Neuronal stem cell (in vitro differentiated cells): Measurements from ENCODE around the gene ACSL6.

Experiments used
- DNase-seq: peaks from one replicate; pipeline ENCODE4 v3.0.0-alpha.2; 2013; ENCODE audit warnings: low spot score
- H2AFZ ChIP-seq: one replicate; pipeline ENCODE4 v1.6.1; 2013; ENCODE audit warnings: mild to moderate bottlenecking, low read length, inconsistent platforms
- H2AK5ac ChIP-seq: 2 replicates; pipeline ENCODE4 v1.6.1; 2013; ENCODE audit warnings: low read depth, mild to moderate bottlenecking, inconsistent platforms, low read length, moderate library complexity, mixed read lengths
- H2BK120ac ChIP-seq: 2 replicates; pipeline ENCODE4 v1.6.1; 2013; ENCODE audit warnings: low read depth, mild to moderate bottlenecking, inconsistent platforms, low read length, moderate library complexity, mixed read lengths
- H2BK12ac ChIP-seq: one replicate; pipeline ENCODE4 v1.6.1; 2013; ENCODE audit warnings: low read length, inconsistent platforms
- H2BK15ac ChIP-seq: 2 replicates; pipeline ENCODE4 v1.6.1; 2013; ENCODE audit warnings: mild to moderate bottlenecking, low read length, inconsistent platforms, mixed read lengths
- H2BK5ac ChIP-seq: one replicate; pipeline ENCODE4 v1.6.1; 2013; ENCODE audit warnings: inconsistent platforms, mild to moderate bottlenecking, low read length, moderate library complexity
- H3K14ac ChIP-seq: one replicate; pipeline ENCODE4 v1.6.1; 2013; ENCODE audit warnings: low read length, inconsistent platforms
- H3K18ac ChIP-seq: 2 replicates; pipeline ENCODE4 v1.6.1; 2013; ENCODE audit warnings: low read length, inconsistent platforms
- H3K23ac ChIP-seq: 2 replicates; pipeline ENCODE4 v1.6.1; 2013; ENCODE audit warnings: low read depth, mild to moderate bottlenecking, mixed read lengths, low read length, inconsistent platforms; ENCODE audit not compliant: poor library complexity
- H3K27ac ChIP-seq: replicated peaks from 3 replicates; pipeline ENCODE4 v1.5.1; 2013; ENCODE audit warnings: low read length, inconsistent platforms
- H3K27me3 ChIP-seq, 3 experiments: 2 replicates each; pipeline ENCODE4 v1.6.1; 2013; ENCODE audit warnings: low read length in 3 of 3, mild to moderate bottlenecking in 2 of 3, inconsistent platforms in 1 of 3, low read depth in 1 of 3, mixed read lengths in 1 of 3, moderate library complexity in 1 of 3; ENCODE audit not compliant: control insufficient read depth in 3 of 3, insufficient read depth in 3 of 3
- H3K36me3 ChIP-seq, 2 donors: replicated peaks in 1 of 2; 2 replicates each; pipeline ENCODE4 v1.6.1; 2013; ENCODE audit warnings: low read length in 2 of 2; ENCODE audit not compliant: control insufficient read depth in 2 of 2, insufficient read depth in 2 of 2
- H3K4ac ChIP-seq: 2 replicates; pipeline ENCODE4 v1.6.1; 2013; ENCODE audit warnings: inconsistent platforms, mild to moderate bottlenecking, low read length, moderate library complexity
- H3K4me1 ChIP-seq, 2 donors: 1 replicate in 1 of 2; 2 replicates in 1 of 2; pipeline ENCODE4 v1.6.1; 2013; ENCODE audit warnings: low read length in 2 of 2, low read depth in 1 of 2; ENCODE audit not compliant: control insufficient read depth in 2 of 2, insufficient read depth in 1 of 2
- H3K4me2 ChIP-seq: one replicate; pipeline ENCODE4 v1.6.1; 2013; ENCODE audit warnings: mild to moderate bottlenecking, low read length, inconsistent platforms; ENCODE audit not compliant: insufficient read depth, poor library complexity, severe bottlenecking
- H3K4me3 ChIP-seq, 2 donors: 2 replicates each; pipeline ENCODE4 v1.5.1; 2013; ENCODE audit warnings: low read length in 2 of 2, mild to moderate bottlenecking in 2 of 2, inconsistent platforms in 1 of 2, moderate library complexity in 1 of 2
- H3K79me1 ChIP-seq: one replicate; pipeline ENCODE4 v1.6.1; 2013; ENCODE audit warnings: low read depth, mild to moderate bottlenecking, inconsistent platforms, low read length, moderate library complexity
- H3K9ac ChIP-seq: one replicate; pipeline ENCODE4 v1.6.1; 2013; ENCODE audit warnings: mild to moderate bottlenecking, low read depth, low read length, inconsistent platforms; ENCODE audit not compliant: poor library complexity
- H3K9me3 ChIP-seq, 2 donors: replicated peaks in 1 of 2; 2 replicates each; pipeline versions ENCODE3 to v1.6.1; 2013; ENCODE audit warnings: low read length in 2 of 2, mild to moderate bottlenecking in 2 of 2, inconsistent platforms in 1 of 2, low read depth in 1 of 2, mixed read lengths in 1 of 2, moderate library complexity in 1 of 2; ENCODE audit not compliant: control insufficient read depth in 2 of 2, insufficient read depth in 1 of 2
- H4K8ac ChIP-seq: one replicate; pipeline ENCODE4 v1.6.1; 2013; ENCODE audit warnings: low read depth, mild to moderate bottlenecking, inconsistent platforms, low read length, moderate library complexity
- H4K91ac ChIP-seq: one replicate; pipeline ENCODE4 v1.6.1; 2013; ENCODE audit warnings: low read length, low read depth, mild to moderate bottlenecking, inconsistent platforms; ENCODE audit not compliant: poor library complexity
- whole genome bisulfite sequencing, 2 donors: extraction: QIAGEN DNeasy Blood & Tissue Kit; methylation state at CpG; one replicate each; pipeline ENCODE4 v1.1.7; 2013; ENCODE audit warnings: missing lambda C conversion rate in 2 of 2, mixed read lengths in 1 of 2; ENCODE audit not compliant: insufficient read length in 2 of 2, insufficient replicate concordance in 1 of 2; ENCODE audit errors: extremely low coverage in 2 of 2; 5-methylcytosine and 5-hydroxymethylcytosine counted together

ACSL6 gene

GRCh38 chr5:132013006-132013689, 1.7 kb upstream of the ACSL6 start:
- Histone ChIP-seq H3K27me3 (peaks cover 4 to 49% (median 33%) of the 10 kb centered on the region in 3 experiments), H2BK120ac (no peak overlapping the region), H3K9ac (peak overlapping the region; percentile 32), H3K79me1 (no peaks in the 10 kb centered on the region), H3K9me3 (no peaks in the 10 kb centered on the region), H3K18ac (no peak overlapping the region), H3K14ac (no peak overlapping the region), H2AK5ac (no peak overlapping the region), H4K91ac (no peak overlapping the region), H3K4me2 (no peak overlapping the region), H3K4ac (no peak overlapping the region), H2BK5ac (no peak overlapping the region), H3K36me3 (no peaks in the 10 kb centered on the region), H3K4me1 (peaks cover 4 to 5% of the 10 kb centered on the region in 2 donors), H2BK15ac (no peak overlapping the region), H3K4me3 (no peak overlapping the region), H3K27ac (no peak overlapping the region), H4K8ac (no peak overlapping the region), H2BK12ac (no peak overlapping the region), H3K23ac (no peak overlapping the region), H2AFZ (no peak overlapping the region)
- no CpG with 5 or more reads among the region's 5 CpGs for WGBS, 2 donors
- DNase-seq = no peak

GRCh38 chr5:132012371-132013005, 1.0 kb upstream of the ACSL6 start:
- peak; percentile 72 for DNase-seq
- no peak overlapping the region for H3K4ac ChIP-seq
- H2BK15ac ChIP-seq = no peak overlapping the region
- no peak overlapping the region for H2BK120ac ChIP-seq
- no peak overlapping the region for H3K4me3 ChIP-seq
- peaks cover 4 to 5% of the 10 kb centered on the region in 2 donors for H3K4me1 ChIP-seq
- H2AFZ ChIP-seq = no peak overlapping the region
- no peak overlapping the region for H3K9ac ChIP-seq
- no peak overlapping the region for H2AK5ac ChIP-seq
- no peak overlapping the region for H2BK5ac ChIP-seq
- no peak overlapping the region for H4K8ac ChIP-seq
- H3K9me3 ChIP-seq = no peaks in the 10 kb centered on the region
- no peaks in the 10 kb centered on the region for H3K79me1 ChIP-seq
- H4K91ac ChIP-seq = no peak overlapping the region
- H3K4me2 ChIP-seq = no peak overlapping the region
- no peak overlapping the region for H3K18ac ChIP-seq
- no peak overlapping the region for H3K27ac ChIP-seq
- no peak overlapping the region for H3K14ac ChIP-seq
- H2BK12ac ChIP-seq = no peak overlapping the region
- H3K27me3 ChIP-seq = peaks cover 4 to 49% (median 33%) of the 10 kb centered on the region in 3 experiments
- no peak overlapping the region for H3K23ac ChIP-seq
- H3K36me3 ChIP-seq = no peaks in the 10 kb centered on the region
- WGBS, 2 donors = no CpG with 5 or more reads among the region's 7 CpGs

- Histone ChIP-seq H2BK5ac (no peak overlapping the region), H2AFZ (peak overlapping the region; percentile 92), H3K27ac (no peak overlapping the region), H3K9me3 (no peaks in the 10 kb centered on the region), H2AK5ac (no peak overlapping the region), H3K27me3 (peaks cover 4 to 49% (median 33%) of the 10 kb centered on the region in 3 experiments), H3K4me1 (peaks cover 4 to 5% of the 10 kb centered on the region in 2 donors), H3K36me3 (no peaks in the 10 kb centered on the region), H3K23ac (peak overlapping the region; percentile 25), H3K18ac (no peak overlapping the region), H2BK120ac (no peak overlapping the region), H4K91ac (no peak overlapping the region), H3K14ac (no peak overlapping the region), H2BK15ac (no peak overlapping the region), H3K79me1 (no peaks in the 10 kb centered on the region), H3K4ac (no peak overlapping the region), H3K9ac (no peak overlapping the region), H4K8ac (no peak overlapping the region), H3K4me2 (peak overlapping the region; percentile 96), H3K4me3 (peak overlapping the region; percentile 41 to 76), H2BK12ac (no peak overlapping the region)
- no CpG with 5 or more reads among the region's 46 CpGs for WGBS, 2 donors
- no peak for DNase-seq
These were observed 353 bp downstream of the ACSL6 start for GRCh38 chr5:132010989-132011621.

GRCh38 chr5:132010645-132010988, 841 bp downstream of the ACSL6 start:
- no CpG with 5 or more reads among the region's 6 CpGs for WGBS, 2 donors
- Histone ChIP-seq H3K27ac (no peak overlapping the region), H2AFZ (peak overlapping the region; percentile 92), H2BK15ac (no peak overlapping the region), H4K91ac (no peak overlapping the region), H2BK120ac (no peak overlapping the region), H3K14ac (no peak overlapping the region), H2AK5ac (no peak overlapping the region), H2BK5ac (no peak overlapping the region), H3K4me3 (no peak overlapping the region), H2BK12ac (no peak overlapping the region), H3K9ac (no peak overlapping the region), H3K79me1 (no peaks in the 10 kb centered on the region), H3K9me3 (no peaks in the 10 kb centered on the region), H3K27me3 (peaks cover 4 to 49% (median 33%) of the 10 kb centered on the region in 3 experiments), H3K36me3 (no peaks in the 10 kb centered on the region), H3K18ac (no peak overlapping the region), H3K4me1 (peaks cover 4 to 5% of the 10 kb centered on the region in 2 donors), H4K8ac (no peak overlapping the region), H3K4me2 (no peak overlapping the region), H3K4ac (no peak overlapping the region), H3K23ac (no peak overlapping the region)
- no peak for DNase-seq
